CD14-positive monocyte (primary cell): ENCODE results near the gene ITFG2. TPM values are rescaled to one million over a fixed set of nuclear protein-coding genes. Genes with fewer than 3 reads are reported as not detected.

ENCODE experiments used
- DNase-seq, 3 donors: peaks; one replicate each; pipeline ENCODE4 v3.0.0-alpha.2; 2011 to 2022
- H2AFZ ChIP-seq: 2 replicates; pipeline ENCODE4 v1.6.0; 2012; ENCODE audit warnings: mild to moderate bottlenecking, low read depth, low read length, inconsistent platforms; ENCODE audit not compliant: insufficient read depth, poor library complexity, severe bottlenecking
- H3K27ac ChIP-seq, 2 donors: 1 replicate in 1 of 2; 2 replicates in 1 of 2; pipeline ENCODE4 v1.5.1; 2012 to 2013; ENCODE audit warnings: low read length in 2 of 2, control low read depth in 1 of 2, inconsistent platforms in 1 of 2, low read depth in 1 of 2, mild to moderate bottlenecking in 1 of 2
- H3K27me3 ChIP-seq, 2 donors: one replicate each; pipeline versions ENCODE4 v1.6.0 to v1.6.1; 2011 to 2013; ENCODE audit warnings: low read length in 2 of 2; ENCODE audit not compliant: control insufficient read depth in 2 of 2, insufficient read depth in 2 of 2
- H3K36me3 ChIP-seq, 2 donors: replicated peaks in 1 of 2; 1 replicate in 1 of 2; 2 replicates in 1 of 2; pipeline versions ENCODE4 v1.5.1 to v1.6.1; 2012 to 2013; ENCODE audit warnings: low read length in 2 of 2, control low read depth in 1 of 2, inconsistent platforms in 1 of 2, mild to moderate bottlenecking in 1 of 2; ENCODE audit not compliant: insufficient read depth in 2 of 2, control insufficient read depth in 1 of 2
- H3K4me1 ChIP-seq, 2 donors: 1 replicate in 1 of 2; 2 replicates in 1 of 2; pipeline versions ENCODE4 v1.5.1 to v1.6.1; 2012 to 2013; ENCODE audit warnings: low read length in 2 of 2, control low read depth in 1 of 2, inconsistent platforms in 1 of 2, mild to moderate bottlenecking in 1 of 2, moderate library complexity in 1 of 2; ENCODE audit not compliant: insufficient read depth in 2 of 2, control insufficient read depth in 1 of 2
- H3K4me2 ChIP-seq: replicated peaks from 2 replicates; pipeline ENCODE3; 2012; ENCODE audit warnings: low read length, moderate library complexity, mild to moderate bottlenecking; ENCODE audit not compliant: poor library complexity, severe bottlenecking; ENCODE audit errors: extremely low read depth
- H3K4me3 ChIP-seq, 3 experiments: fragments of 200-600 bp in 1 of 3; sonication (generic) in 1 of 3; replicated peaks in 1 of 3; 1 replicate in 2 of 3; 2 replicates in 1 of 3; pipeline ENCODE4 v1.5.1; 2011 to 2013; ENCODE audit warnings: low read length in 3 of 3, mild to moderate bottlenecking in 3 of 3, control low read depth in 2 of 3, low read depth in 2 of 3, inconsistent platforms in 1 of 3, moderate library complexity in 1 of 3
- H3K79me2 ChIP-seq: 2 replicates; pipeline ENCODE4 v1.6.0; 2012; ENCODE audit warnings: mild to moderate bottlenecking, control low read depth, inconsistent platforms, low read length, moderate library complexity; ENCODE audit not compliant: insufficient read depth
- H3K9ac ChIP-seq: 2 replicates; pipeline ENCODE4 v1.6.0; 2017; ENCODE audit warnings: low read length, mild to moderate bottlenecking; ENCODE audit not compliant: insufficient read depth, poor library complexity, severe bottlenecking
- H3K9me3 ChIP-seq, 2 donors: replicated peaks in 1 of 2; 1 replicate in 1 of 2; 2 replicates in 1 of 2; pipeline versions ENCODE4 v1.5.1 to v1.6.1; 2012 to 2013; ENCODE audit warnings: low read length in 2 of 2, control low read depth in 1 of 2; ENCODE audit not compliant: control insufficient read depth in 1 of 2, insufficient read depth in 1 of 2
- H4K20me1 ChIP-seq: 2 replicates; pipeline ENCODE4 v1.6.0; 2012; ENCODE audit warnings: mild to moderate bottlenecking, low read length, control low read depth, moderate library complexity; ENCODE audit not compliant: insufficient read depth
- H3K27ac Mint-ChIP-seq, 7 donors: one replicate each; pipeline ENCODE4 v1.8.0; 2020; ENCODE audit warnings: mild to moderate bottlenecking in 7 of 7, mixed read lengths in 7 of 7, moderate library complexity in 6 of 7, inconsistent platforms in 2 of 7
- H3K27me3 Mint-ChIP-seq, 3 donors: one replicate each; pipeline ENCODE4 v1.8.0; 2021 to 2022; ENCODE audit warnings: low read depth in 3 of 3, mild to moderate bottlenecking in 3 of 3, mixed read lengths in 3 of 3, moderate library complexity in 3 of 3, inconsistent platforms in 1 of 3
- H3K36me3 Mint-ChIP-seq, 2 donors: one replicate each; pipeline ENCODE4 v1.8.0; 2020; ENCODE audit warnings: mixed read lengths in 2 of 2, inconsistent platforms in 1 of 2, mild to moderate bottlenecking in 1 of 2
- H3K4me1 Mint-ChIP-seq: one replicate; pipeline ENCODE4 v1.8.0; 2020; ENCODE audit warnings: mild to moderate bottlenecking, mixed read lengths
- H3K4me3 Mint-ChIP-seq, 2 donors: one replicate each; pipeline ENCODE4 v1.8.0; 2020; ENCODE audit warnings: mild to moderate bottlenecking in 2 of 2, mixed read lengths in 2 of 2, moderate library complexity in 1 of 2
- H3K9me3 Mint-ChIP-seq, 7 donors: one replicate each; pipeline ENCODE4 v1.8.0; 2020 to 2022; ENCODE audit warnings: mixed read lengths in 7 of 7, mild to moderate bottlenecking in 6 of 7, moderate library complexity in 6 of 7, inconsistent platforms in 2 of 7
- WGBS: methylation state at CpG from one replicate; pipeline ENCODE4 v1.1.5; 2013; ENCODE audit warnings: missing lambda C conversion rate; ENCODE audit not compliant: insufficient coverage; 5-methylcytosine and 5-hydroxymethylcytosine counted together
- intact Hi-C, 2 donors: fragments of 100-400 bp; cut with micrococcal nuclease; formaldehyde crosslinking; loops; one replicate each; pipeline versions ENCODE4 v1.15.0 to v1.15.1; 2023
- polyA plus RNA-seq, 3 donors: library from polyadenylated mRNA; depleted of rRNA in 1 of 3; unstranded in 2 of 3; stranded (reverse) in 1 of 3; fragments of 300-500 nt in 2 of 3; fragments of >200 nt in 1 of 3; fragmentation: Illumina TruSeq in 2 of 3; gene quantifications; 1 replicate in 2 of 3; 2 replicates in 1 of 3; pipeline ENCODE4 v1.2.3, GENCODE V29; 2012 to 2021
- TF ChIP-seq, protein P1 (sequence below): fragments of 200-600 bp; IDR thresholded peaks from one replicate; pipeline ENCODE4 v1.8.0; 2022; ENCODE audit warnings: antibody characterized with exemption, mild to moderate bottlenecking

ITFG2 gene
- polyA plus RNA-seq, 3 donors: 19.1 to 51.2 (median 24.0) TPM

DNA sequence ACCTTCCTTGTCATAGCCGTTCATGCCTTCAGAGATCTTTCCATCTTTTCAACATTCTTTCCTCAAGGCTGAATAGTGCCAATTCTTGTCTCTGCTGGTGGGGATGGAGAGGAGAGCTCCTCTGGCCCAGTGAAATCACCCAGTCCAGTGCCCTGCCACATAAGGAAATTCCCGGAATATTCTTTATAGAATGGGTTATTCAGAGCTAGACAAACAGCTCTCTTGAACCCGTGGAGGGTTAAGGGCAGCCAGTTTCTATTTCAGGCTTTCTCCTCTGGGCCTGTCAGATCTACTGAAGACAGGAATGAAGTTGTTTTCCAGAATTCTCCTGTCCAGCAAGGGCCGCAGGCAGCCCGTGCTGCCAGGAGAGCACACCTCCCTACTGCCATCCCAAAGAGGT lies 30.5 kb downstream of the ITFG2 start:
- no peaks in the 10 kb centered on the region for H4K20me1 ChIP-seq
- 94% methylated on average over 4 of the region's 5 CpGs for WGBS
- Mint-ChIP-seq H3K27ac (peak overlapping the region in 2 of 7 donors; percentile 53 to 64), H3K9me3 (peaks cover 0 to 2% (median 0%) of the 10 kb centered on the region in 7 donors), H3K4me3 (no peak overlapping the region), H3K27me3 (no peaks in the 10 kb centered on the region), H3K4me1 (peaks cover 9% of the 10 kb centered on the region), H3K36me3 (peaks cover 33 to 57% of the 10 kb centered on the region in 2 donors)
- peaks cover 11 to 28% of the 10 kb centered on the region in 2 donors for H3K36me3 ChIP-seq
- TF ChIP-seq, protein P1, sequence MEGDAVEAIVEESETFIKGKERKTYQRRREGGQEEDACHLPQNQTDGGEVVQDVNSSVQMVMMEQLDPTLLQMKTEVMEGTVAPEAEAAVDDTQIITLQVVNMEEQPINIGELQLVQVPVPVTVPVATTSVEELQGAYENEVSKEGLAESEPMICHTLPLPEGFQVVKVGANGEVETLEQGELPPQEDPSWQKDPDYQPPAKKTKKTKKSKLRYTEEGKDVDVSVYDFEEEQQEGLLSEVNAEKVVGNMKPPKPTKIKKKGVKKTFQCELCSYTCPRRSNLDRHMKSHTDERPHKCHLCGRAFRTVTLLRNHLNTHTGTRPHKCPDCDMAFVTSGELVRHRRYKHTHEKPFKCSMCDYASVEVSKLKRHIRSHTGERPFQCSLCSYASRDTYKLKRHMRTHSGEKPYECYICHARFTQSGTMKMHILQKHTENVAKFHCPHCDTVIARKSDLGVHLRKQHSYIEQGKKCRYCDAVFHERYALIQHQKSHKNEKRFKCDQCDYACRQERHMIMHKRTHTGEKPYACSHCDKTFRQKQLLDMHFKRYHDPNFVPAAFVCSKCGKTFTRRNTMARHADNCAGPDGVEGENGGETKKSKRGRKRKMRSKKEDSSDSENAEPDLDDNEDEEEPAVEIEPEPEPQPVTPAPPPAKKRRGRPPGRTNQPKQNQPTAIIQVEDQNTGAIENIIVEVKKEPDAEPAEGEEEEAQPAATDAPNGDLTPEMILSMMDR: no peak
- H3K27ac ChIP-seq: no peak overlapping the region
- no peaks in the 10 kb centered on the region for H3K4me1 ChIP-seq
- H3K4me3 ChIP-seq: no peak overlapping the region
- no peak overlapping the region for H3K9ac ChIP-seq
- intact Hi-C loops: no loop called here
- no peaks in the 10 kb centered on the region for H3K79me2 ChIP-seq
- H3K9me3 ChIP-seq: no peaks in the 10 kb centered on the region
- no peaks in the 10 kb centered on the region for H3K27me3 ChIP-seq
- no peak for DNase-seq
- no peak overlapping the region for H2AFZ ChIP-seq
- H3K4me2 ChIP-seq: no peak overlapping the region

DNA sequence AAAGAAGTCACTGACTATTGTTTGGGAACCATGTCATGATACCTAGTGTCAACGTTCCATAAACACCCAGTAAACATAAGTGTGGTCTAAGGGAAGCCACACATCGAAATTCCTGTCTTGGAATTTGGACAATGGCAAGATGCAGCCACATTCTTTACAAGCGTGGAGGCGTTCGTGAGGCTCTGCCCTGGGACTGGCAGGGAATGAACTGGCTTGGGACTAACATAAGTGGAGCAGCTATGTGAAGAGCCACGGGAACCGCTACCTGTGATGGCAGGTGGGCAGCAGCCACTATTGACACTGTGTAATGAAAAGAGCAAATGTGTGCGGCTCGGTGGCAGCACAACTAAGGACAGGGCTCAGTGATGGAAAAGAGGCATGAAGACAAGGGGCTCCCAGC lies 32.3 kb downstream of the ITFG2 start:
- no peak overlapping the region for H3K4me3 ChIP-seq
- H3K27ac ChIP-seq: no peak overlapping the region
- WGBS: over 99% methylated on average over 8 of the region's 9 CpGs
- H3K9me3 ChIP-seq: no peaks in the 10 kb centered on the region
- Mint-ChIP-seq H3K27me3 (no peaks in the 10 kb centered on the region), H3K4me1 (peaks cover 1% of the 10 kb centered on the region), H3K9me3 (no peaks in the 10 kb centered on the region), H3K4me3 (no peak overlapping the region), H3K27ac (peak overlapping the region in 2 of 7 donors; percentile 11 to 32), H3K36me3 (peaks cover 29 to 44% of the 10 kb centered on the region in 2 donors)
- no peaks in the 10 kb centered on the region for H3K79me2 ChIP-seq
- H3K27me3 ChIP-seq: no peaks in the 10 kb centered on the region
- H3K9ac ChIP-seq: no peak overlapping the region
- no peaks in the 10 kb centered on the region for H4K20me1 ChIP-seq
- no peak for DNase-seq
- intact Hi-C loops: no loop called here
- H3K36me3 ChIP-seq: peaks cover 18 to 21% of the 10 kb centered on the region in 2 donors
- no peaks in the 10 kb centered on the region for H3K4me1 ChIP-seq
- TF ChIP-seq, protein P1: no peak
- no peak overlapping the region for H3K4me2 ChIP-seq
- no peak overlapping the region for H2AFZ ChIP-seq
